Measurements from ENCODE around the gene GCK.

DNA sequence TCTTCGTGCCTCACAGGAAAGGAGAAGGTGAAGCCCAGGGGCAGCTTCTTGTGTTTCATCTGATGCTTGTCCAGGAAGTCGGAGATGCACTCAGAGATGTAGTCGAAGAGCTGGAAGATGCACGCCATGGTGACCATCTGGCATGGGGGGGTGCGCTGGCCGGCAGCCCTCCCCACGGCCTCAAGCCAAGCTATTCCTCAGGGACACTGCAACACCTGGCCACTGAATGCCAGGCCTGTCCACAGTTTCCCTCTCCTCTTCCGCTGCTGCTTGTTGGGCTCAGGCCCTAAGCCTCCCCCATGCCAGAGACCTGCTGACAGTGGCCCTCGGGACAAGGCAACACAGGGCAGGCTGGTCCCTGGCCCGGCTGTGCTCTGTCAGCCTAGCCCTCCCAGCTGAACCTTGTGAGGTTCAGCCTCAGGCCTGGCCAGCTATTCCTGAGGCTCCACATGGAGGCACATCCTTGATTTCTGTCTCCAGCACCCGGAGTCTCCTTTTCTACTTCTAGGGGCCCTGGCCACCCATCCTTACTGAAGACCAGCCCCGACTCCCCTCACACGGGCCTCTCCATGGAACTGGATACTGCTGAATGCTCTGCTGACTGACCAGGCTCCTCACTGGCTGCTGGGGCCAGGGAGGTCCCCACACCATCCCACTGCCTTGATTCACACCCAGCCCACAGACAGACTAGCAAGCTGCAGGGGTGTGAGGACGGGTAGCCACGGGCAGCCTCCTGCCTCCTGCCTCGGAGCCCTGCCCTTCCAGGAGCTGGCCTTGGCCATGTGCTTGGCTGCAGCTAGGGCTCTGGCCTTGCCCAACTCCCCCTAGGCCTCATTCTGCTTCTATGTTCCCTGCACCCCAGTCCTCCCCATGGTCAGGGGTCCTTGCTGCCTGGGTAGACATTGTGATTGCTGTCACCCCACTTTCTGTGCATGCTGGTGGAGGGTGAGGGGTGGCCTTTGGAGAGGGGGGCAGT, 38.0 kb downstream of the GCK start:
- no peak for TF ChIP-seq EZH2phosphoT487 (IDR thresholded peaks at IDR 0.05; ENCODE audit: borderline replicate concordance, low read length)
- TF ChIP-seq CTCF (IDR thresholded peaks at IDR 0.05; ENCODE audit: low read depth, low read length, poor library complexity, severe bottlenecking): no peak
